Measurements from ENCODE around the gene FBXO45. TPM values are rescaled to one million over a fixed set of nuclear protein-coding genes. Genes with fewer than 3 reads are reported as not detected.
"Not testable (repeated sequence)": the region's sequence is repeated elsewhere in the genome, so short reads cannot be mapped to it uniquely, and the experiment has no call there.

Gene FBXO45
- total and polyA plus RNA-seq, 3 donors from 2014 or later, result 11.0 to 20.4 (median 16.4) TPM

- no peak for DNase-seq
- TF ChIP-seq CTCF (IDR thresholded peaks at IDR 0.05) (no peak), POLR2A (IDR thresholded peaks at IDR 0.05) (no peak)
- H3K9me3 ChIP-seq, result no peaks in the 10 kb centered on the region
- no peaks in the 10 kb centered on the region for H3K4me1 ChIP-seq
- no peaks in the 10 kb centered on the region for H3K36me3 ChIP-seq (ENCODE audit: low read depth, missing control alignments)
- no peaks in the 10 kb centered on the region for H3K27me3 ChIP-seq
- no peak overlapping the region for H3K4me3 ChIP-seq
- intact Hi-C loops (cut with DNase I; ENCODE audit: low total_unique reads), result loop anchor here (10.0 kb wide), 1 partner anchor 51 kb away; no protein-coding TSS in a partner anchor
- no peak overlapping the region for H3K27ac ChIP-seq
- 72 to 85% methylated on average over 9 to 12 of the region's 12 CpGs for WGBS, 2 donors
Measured at GRCh38 chr3:196633555-196634151, 65.2 kb downstream of the FBXO45 start.

- DNase-seq, result no peak
- Histone ChIP-seq H3K27me3 (no peaks in the 10 kb centered on the region), H3K27ac (no peak overlapping the region), H3K36me3 (ENCODE audit: low read depth, missing control alignments) (no peaks in the 10 kb centered on the region), H3K4me3 (no peak overlapping the region), H3K4me1 (no peaks in the 10 kb centered on the region), H3K9me3 (no peaks in the 10 kb centered on the region)
- intact Hi-C loops (cut with DNase I; ENCODE audit: low total_unique reads), result loop anchor here (10.0 kb wide), 1 partner anchor 51 kb away; no protein-coding TSS in a partner anchor
- TF ChIP-seq POLR2A (IDR thresholded peaks at IDR 0.05) (no peak), CTCF (IDR thresholded peaks at IDR 0.05) (no peak)
- 73 to 75% methylated on average over 6 to 10 of the region's 10 CpGs for WGBS, 2 donors
Measured at GRCh38 chr3:196634224-196634623, 65.8 kb downstream of the FBXO45 start.

GRCh38 chr3:196634829-196635228, 66.4 kb downstream of the FBXO45 start:
- intact Hi-C loops (cut with DNase I; ENCODE audit: low total_unique reads), result loop anchor here (10.0 kb wide), 1 partner anchor 50 kb away; no protein-coding TSS in a partner anchor
- H3K27me3 ChIP-seq, result no peaks in the 10 kb centered on the region
- TF ChIP-seq CTCF (IDR thresholded peaks at IDR 0.05) (no peak), POLR2A (IDR thresholded peaks at IDR 0.05) (no peak)
- peaks cover 1% of the 10 kb centered on the region for H3K4me1 ChIP-seq
- DNase-seq, result no peak
- no peaks in the 10 kb centered on the region for H3K36me3 ChIP-seq (ENCODE audit: low read depth, missing control alignments)
- H3K4me3 ChIP-seq, result no peak overlapping the region
- WGBS, 2 donors, result 75 to 78% methylated on average over 7 of the region's 7 CpGs
- no peak overlapping the region for H3K27ac ChIP-seq
- no peaks in the 10 kb centered on the region for H3K9me3 ChIP-seq

- no peak for TF ChIP-seq POLR2A (IDR thresholded peaks at IDR 0.05)
- TF ChIP-seq CTCF (IDR thresholded peaks at IDR 0.05), result no peak
- H3K4me1 ChIP-seq, result peaks cover 9% of the 10 kb centered on the region
- intact Hi-C loops (cut with DNase I; ENCODE audit: low total_unique reads), result loop anchor here (10.0 kb wide), 1 partner anchor 48 kb away; no protein-coding TSS in a partner anchor
Measured at GRCh38 chr3:196636369-196637349, 68.2 kb downstream of the FBXO45 start.

GRCh38 chr3:196637941-196638340, 69.5 kb downstream of the FBXO45 start:
- not testable (repeated sequence) for H3K9me3 ChIP-seq; H3K36me3 ChIP-seq (ENCODE audit: low read depth, missing control alignments); H3K27ac ChIP-seq; H3K4me1 ChIP-seq; H3K27me3 ChIP-seq; H3K4me3 ChIP-seq; DNase-seq
- intact Hi-C loops (cut with DNase I; ENCODE audit: low total_unique reads), result loop anchor here (10.0 kb wide), 1 partner anchor 47 kb away; no protein-coding TSS in a partner anchor
- WGBS, 2 donors, result 82% methylated on average over 4 of the region's 4 CpGs

More at GRCh38 chr3:196636369-196637349, 68.2 kb downstream of the FBXO45 start:
- no peaks in the 10 kb centered on the region for H3K9me3 ChIP-seq
- DNase-seq, result no peak
- H3K27ac ChIP-seq, result no peak overlapping the region
- no peak overlapping the region for H3K4me3 ChIP-seq
- WGBS, 2 donors, result 69 to 82% methylated on average over 15 to 20 of the region's 20 CpGs
- no peaks in the 10 kb centered on the region for H3K36me3 ChIP-seq (ENCODE audit: low read depth, missing control alignments)
- no peaks in the 10 kb centered on the region for H3K27me3 ChIP-seq

Data from testis (tissue), 3 donors.